Esophagus (tissue), 2 donors: ENCODE results near the gene AHCYL1. TPM values are rescaled to one million over a fixed set of nuclear protein-coding genes. Genes with fewer than 3 reads are reported as not detected.

Source experiments
- H3K27ac ChIP-seq, 2 donors: one replicate each; pipeline ENCODE4 v1.5.1; 2013; ENCODE audit warnings: low read depth in 2 of 2, mild to moderate bottlenecking in 2 of 2, inconsistent platforms in 1 of 2, low read length in 1 of 2, moderate library complexity in 1 of 2
- H3K27me3 ChIP-seq, 2 donors: one replicate each; pipeline ENCODE4 v1.6.1; 2013; ENCODE audit warnings: low read length in 2 of 2, control low read depth in 1 of 2, mild to moderate bottlenecking in 1 of 2; ENCODE audit not compliant: insufficient read depth in 2 of 2, control insufficient read depth in 1 of 2
- H3K36me3 ChIP-seq, 2 donors: one replicate each; pipeline ENCODE4 v1.6.1; 2013; ENCODE audit warnings: low read length in 1 of 2; ENCODE audit not compliant: control insufficient read depth in 2 of 2, insufficient read depth in 2 of 2
- H3K4me1 ChIP-seq, 2 donors: one replicate each; pipeline ENCODE4 v1.6.1; 2013; ENCODE audit warnings: low read length in 1 of 2; ENCODE audit not compliant: control insufficient read depth in 2 of 2, insufficient read depth in 2 of 2
- H3K4me3 ChIP-seq, 2 donors: one replicate each; pipeline ENCODE4 v1.5.1; 2013; ENCODE audit warnings: low read length in 2 of 2, mild to moderate bottlenecking in 2 of 2, low read depth in 1 of 2, moderate library complexity in 1 of 2
- H3K9me3 ChIP-seq, 2 donors: one replicate each; pipeline ENCODE4 v1.6.1; 2013; ENCODE audit warnings: mild to moderate bottlenecking in 2 of 2, low read depth in 1 of 2, low read length in 1 of 2, moderate library complexity in 1 of 2; ENCODE audit not compliant: control insufficient read depth in 2 of 2, insufficient read depth in 1 of 2
- WGBS, 2 donors: extraction: QIAGEN DNeasy Blood & Tissue Kit; methylation state at CpG; one replicate each; pipeline ENCODE4 v1.1.7; 2013; 5-methylcytosine and 5-hydroxymethylcytosine counted together
- polyA plus RNA-seq, 2 donors: library from polyadenylated mRNA; stranded (reverse); fragments of 200-250 nt; gene quantifications; one replicate each; pipeline ENCODE4 v1.2.3, GENCODE V29; 2013
- donor health status: healthy with polysubstance abuse.
- donor health status: Bipolar disorder and iron deficiency.

The AHCYL1 gene
- polyA plus RNA-seq, 2 donors, result 22.6 to 34.7 TPM

DNA sequence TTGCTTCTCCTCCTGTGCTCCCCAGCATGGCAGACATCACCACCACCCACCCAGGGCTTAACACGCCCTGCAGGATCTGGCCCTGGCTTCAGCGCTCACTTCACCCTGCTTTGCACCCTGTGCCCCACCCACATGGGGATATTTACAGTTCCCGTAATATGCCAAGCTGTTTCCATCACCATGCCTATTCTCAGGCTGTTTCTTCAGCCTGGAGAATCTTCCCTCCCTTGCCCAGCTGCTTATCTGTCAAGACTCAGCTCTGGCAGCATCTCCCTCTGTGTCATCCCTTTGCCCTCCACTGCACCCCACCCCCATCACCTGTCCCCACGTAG, 3.6 kb upstream of the AHCYL1 start:
- H3K9me3 ChIP-seq, result peaks cover 0 to 3% of the 10 kb centered on the region in 2 donors
- WGBS, 2 donors, result 51 to 54% methylated on average over 4 of the region's 4 CpGs
- H3K27ac ChIP-seq, result peak overlapping the region in 1 of 2 donors; percentile 11

GRCh38 chr1:109983380-109984189, 980 bp upstream of the AHCYL1 start:
- H3K36me3 ChIP-seq, result no peaks in the 10 kb centered on the region
- peaks cover 0 to 3% of the 10 kb centered on the region in 2 donors for H3K9me3 ChIP-seq
- H3K4me3 ChIP-seq, result no peak overlapping the region
- H3K27me3 ChIP-seq, result no peaks in the 10 kb centered on the region
- peak overlapping the region; percentile 43 to 57 for H3K27ac ChIP-seq
- WGBS, 2 donors, result 72% methylated on average over 5 of the region's 5 CpGs
- H3K4me1 ChIP-seq, result peaks cover 0 to 12% of the 10 kb centered on the region in 2 donors

More for the DNA sequence above, 3.6 kb upstream of the AHCYL1 start:
- no peaks in the 10 kb centered on the region for H3K36me3 ChIP-seq
- H3K4me1 ChIP-seq, result peaks cover 0 to 12% of the 10 kb centered on the region in 2 donors
- H3K27me3 ChIP-seq, result no peaks in the 10 kb centered on the region
- no peak overlapping the region for H3K4me3 ChIP-seq

DNA sequence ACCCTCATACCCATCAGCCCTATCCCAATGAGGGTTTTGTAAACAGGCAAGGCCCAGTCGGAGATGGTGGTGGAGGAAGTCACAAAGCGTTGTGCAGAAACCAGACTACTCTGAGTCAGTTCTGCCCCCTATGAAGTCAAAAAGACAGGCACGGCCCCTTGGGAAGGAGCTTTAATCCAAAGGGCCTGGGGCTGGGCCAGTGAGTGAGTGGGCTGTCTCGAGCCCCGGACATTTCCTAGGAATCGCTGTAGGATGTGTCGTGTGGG, 442 bp upstream of the AHCYL1 start:
- H3K4me1 ChIP-seq, result peaks cover 0 to 12% of the 10 kb centered on the region in 2 donors
- H3K4me3 ChIP-seq, result no peak overlapping the region
- peaks cover 0 to 3% of the 10 kb centered on the region in 2 donors for H3K9me3 ChIP-seq
- WGBS, 2 donors, result 6 to 14% methylated on average over 7 of the region's 7 CpGs
- no peaks in the 10 kb centered on the region for H3K36me3 ChIP-seq
- peak overlapping the region; percentile 11 to 57 for H3K27ac ChIP-seq
- H3K27me3 ChIP-seq, result no peaks in the 10 kb centered on the region

DNA sequence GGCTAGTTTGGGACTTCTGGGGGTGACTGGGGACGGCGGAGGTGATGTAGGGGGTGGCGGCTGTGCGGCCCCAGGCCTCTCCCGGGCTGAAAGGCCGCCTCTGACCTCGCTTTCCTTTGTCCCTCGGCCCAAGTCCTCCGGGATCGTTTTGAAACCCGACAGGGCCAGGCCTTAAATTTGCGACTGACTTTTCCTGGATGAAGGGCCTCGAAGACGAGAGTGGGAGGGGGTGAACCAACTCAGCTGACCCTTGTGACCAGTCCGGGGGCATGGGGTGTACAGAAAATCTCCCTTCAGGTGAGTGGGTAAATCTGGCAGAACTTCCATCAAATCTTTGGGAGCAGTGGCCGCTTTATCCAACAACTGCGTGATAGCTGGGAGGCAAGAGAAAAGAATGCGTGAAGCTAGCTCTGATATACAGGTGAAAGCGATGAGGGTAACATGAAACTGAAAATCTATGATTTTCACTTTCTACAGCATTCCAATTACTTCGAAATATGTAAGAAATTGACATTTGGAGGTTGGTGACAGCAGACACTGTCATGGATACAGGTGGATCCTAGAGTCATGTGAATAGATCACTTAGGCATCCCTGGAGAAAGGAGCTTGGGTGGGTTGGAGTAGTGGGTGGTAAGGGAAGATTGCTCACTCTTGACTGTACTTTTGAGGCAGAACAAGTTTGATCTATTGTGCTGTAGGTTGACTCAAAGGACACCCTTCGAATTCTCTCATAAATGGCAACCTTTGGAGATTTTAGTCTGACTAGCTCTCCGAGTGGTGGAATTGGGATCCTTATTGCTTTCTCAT, 885 bp downstream of the AHCYL1 start:
- Histone ChIP-seq H3K4me1 (peaks cover 0 to 10% of the 10 kb centered on the region in 2 donors), H3K36me3 (no peaks in the 10 kb centered on the region), H3K9me3 (peaks cover 0 to 3% of the 10 kb centered on the region in 2 donors), H3K4me3 (peak overlapping the region; percentile 78 to 82), H3K27ac (peak overlapping the region; percentile 93 to 94), H3K27me3 (no peaks in the 10 kb centered on the region)
- 7% methylated on average over 22 of the region's 22 CpGs for WGBS, 2 donors

- Histone ChIP-seq H3K4me3 (peak overlapping the region in 1 of 2 donors; percentile 78), H3K4me1 (peaks cover 0 to 4% of the 10 kb centered on the region in 2 donors)
Measured at GRCh38 chr1:109986054-109986444, 1.5 kb downstream of the AHCYL1 start.

GRCh38 chr1:109988349-109988914, 3.9 kb downstream of the AHCYL1 start:
- WGBS, 2 donors, result 96% methylated on average over 3 of the region's 3 CpGs
- no peaks in the 10 kb centered on the region for H3K27me3 ChIP-seq
- no peaks in the 10 kb centered on the region for H3K9me3 ChIP-seq
- H3K4me3 ChIP-seq, result no peak overlapping the region
- H3K36me3 ChIP-seq, result peaks cover 0 to 2% of the 10 kb centered on the region in 2 donors
- no peak overlapping the region for H3K27ac ChIP-seq
- peaks cover 0 to 2% of the 10 kb centered on the region in 2 donors for H3K4me1 ChIP-seq

More at GRCh38 chr1:109986054-109986444, 1.5 kb downstream of the AHCYL1 start:
- 88 to 90% methylated on average over 3 of the region's 3 CpGs for WGBS, 2 donors
- Histone ChIP-seq H3K27ac (no peak overlapping the region), H3K36me3 (no peaks in the 10 kb centered on the region), H3K9me3 (peaks cover 0 to 3% of the 10 kb centered on the region in 2 donors), H3K27me3 (no peaks in the 10 kb centered on the region)

DNA sequence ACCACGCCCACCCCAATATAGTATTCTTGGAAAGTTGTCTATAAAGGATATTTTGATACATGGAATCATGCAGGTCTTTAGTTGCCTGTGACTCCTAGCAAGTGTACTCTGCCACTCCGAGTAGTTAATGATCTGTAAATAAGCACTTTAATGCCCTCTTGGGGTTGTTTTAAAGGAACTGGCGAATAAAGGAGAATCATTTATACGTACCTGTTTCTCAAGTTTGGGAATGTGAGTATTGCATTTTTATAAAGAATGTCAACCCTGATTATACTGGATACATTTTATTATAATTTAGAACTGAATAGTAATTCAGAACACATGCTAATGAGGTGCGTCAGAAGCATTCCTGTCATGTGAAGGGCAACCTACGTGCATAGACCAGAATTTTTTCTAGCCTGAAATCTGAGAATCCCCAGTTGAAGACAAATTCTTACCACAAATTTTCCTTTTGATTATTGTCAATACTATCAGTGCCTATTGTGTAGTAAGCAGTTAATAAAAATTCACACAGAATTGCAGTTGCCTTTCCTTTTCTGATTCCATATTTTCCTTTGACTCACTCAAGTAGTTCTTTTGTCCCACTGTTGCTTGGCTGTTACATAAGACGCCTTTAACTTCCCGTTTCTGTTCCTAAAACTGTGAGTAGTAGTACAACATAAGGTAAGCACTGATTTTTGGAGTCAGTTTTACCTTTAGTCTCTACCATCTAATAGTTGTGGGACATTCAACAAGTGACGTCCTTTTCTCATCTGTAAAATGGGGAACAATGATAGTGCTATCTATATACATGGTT, 5.1 kb downstream of the AHCYL1 start:
- no peaks in the 10 kb centered on the region for H3K27me3 ChIP-seq
- H3K4me1 ChIP-seq, result peaks cover 0 to 2% of the 10 kb centered on the region in 2 donors
- H3K9me3 ChIP-seq, result no peaks in the 10 kb centered on the region
- H3K4me3 ChIP-seq, result no peak overlapping the region
- no peak overlapping the region for H3K27ac ChIP-seq
- peaks cover 0 to 2% of the 10 kb centered on the region in 2 donors for H3K36me3 ChIP-seq
- 64 to 65% methylated on average over 9 of the region's 9 CpGs for WGBS, 2 donors

GRCh38 chr1:109990302-109990653, 5.7 kb downstream of the AHCYL1 start:
- Histone ChIP-seq H3K4me3 (no peak overlapping the region), H3K27me3 (no peaks in the 10 kb centered on the region), H3K4me1 (peaks cover 0 to 2% of the 10 kb centered on the region in 2 donors), H3K36me3 (peaks cover 0 to 2% of the 10 kb centered on the region in 2 donors), H3K9me3 (no peaks in the 10 kb centered on the region), H3K27ac (no peak overlapping the region)
- 81 to 83% methylated on average over 2 of the region's 2 CpGs for WGBS, 2 donors

DNA sequence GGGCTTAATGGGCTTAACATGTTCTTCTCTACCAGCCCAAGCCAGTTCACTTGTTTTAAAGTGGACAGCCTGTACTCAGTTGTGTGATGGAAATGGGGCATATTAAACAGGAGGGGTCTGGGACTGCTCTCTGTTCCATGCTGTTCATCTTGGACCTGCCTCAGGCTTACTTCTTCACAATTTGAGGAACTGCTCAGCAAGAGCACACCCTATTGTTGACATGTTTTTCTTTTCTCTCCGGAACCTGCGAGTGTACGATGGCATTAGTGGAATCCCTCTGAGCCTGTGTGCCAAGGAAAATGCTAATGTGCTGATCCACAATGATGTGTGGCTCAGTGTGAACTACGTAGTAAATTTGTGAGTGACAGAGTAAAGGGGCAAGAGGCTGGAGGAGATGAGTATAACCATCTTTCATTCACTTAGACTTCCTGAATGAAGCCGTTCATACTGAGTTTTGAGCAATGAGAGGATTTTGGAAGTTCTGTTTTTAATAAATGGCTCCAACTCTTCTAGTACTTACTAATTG, 6.9 kb downstream of the AHCYL1 start:
- Histone ChIP-seq H3K4me3 (no peak overlapping the region), H3K27me3 (no peaks in the 10 kb centered on the region), H3K36me3 (peaks cover 0 to 2% of the 10 kb centered on the region in 2 donors), H3K4me1 (peaks cover 0 to 2% of the 10 kb centered on the region in 2 donors), H3K9me3 (no peaks in the 10 kb centered on the region), H3K27ac (no peak overlapping the region)
- 81 to 89% methylated on average over 5 of the region's 5 CpGs for WGBS, 2 donors
